Medulla oblongata (tissue), 1 donor: Measurements from ENCODE around the gene P2RY4.
"Not testable (repeated sequence)": the region's sequence is repeated elsewhere in the genome, so short reads cannot be mapped to it uniquely, and the experiment has no call there.

ENCODE experiments used
- DNase-seq: peaks from one replicate; pipeline ENCODE4 v3.0.0-alpha.2; 2015; ENCODE audit errors: extremely low spot score

Gene P2RY4

GRCh38 chrX:70243601-70244000 lies 16.4 kb downstream of the P2RY4 start:
- not testable (repeated sequence) for DNase-seq

- no peak for DNase-seq
These were observed 18.5 kb downstream of the P2RY4 start for GRCh38 chrX:70241501-70241900.

- DNase-seq = no peak
These were observed 19.3 kb downstream of the P2RY4 start for GRCh38 chrX:70240751-70241150.

- DNase-seq = no peak
These were observed 25.6 kb downstream of the P2RY4 start, which contains the start of gene AWAT1 for GRCh38 chrX:70234355-70234754. Gene AWAT1, plus strand, starts transcription at chrX:70234655. Its CDS starts 41 bp downstream, at chrX:70234696.

- DNase-seq = no peak
These were observed 28.3 kb downstream of the P2RY4 start for GRCh38 chrX:70231666-70232065.

GRCh38 chrX:70226687-70227086 lies 33.3 kb downstream of the P2RY4 start:
- DNase-seq = no peak

GRCh38 chrX:70226048-70226447 lies 34.0 kb downstream of the P2RY4 start:
- no peak for DNase-seq

GRCh38 chrX:70219938-70220764 lies 39.9 kb downstream of the P2RY4 start:
- DNase-seq = no peak

GRCh38 chrX:70209570-70209969 lies 50.4 kb downstream of the P2RY4 start:
- DNase-seq = not testable (repeated sequence)

- no peak for DNase-seq
These were observed 51.5 kb downstream of the P2RY4 start for GRCh38 chrX:70208479-70208878.
